ENCODE measurements around the gene FBXL14. TPM values are rescaled to one million over a fixed set of nuclear protein-coding genes. Genes with fewer than 3 reads are reported as not detected.

FBXL14 gene
- total and polyA plus RNA-seq, 2 experiments from 2014 or later: 8.6 to 11.7 TPM

GRCh38 chr12:1576410-1577241 is 17.8 kb downstream of the FBXL14 start:
- Histone ChIP-seq H3K4me3 (no peak overlapping the region), H3K79me2 (no peaks in the 10 kb centered on the region), H3K4me1 (ENCODE audit: insufficient read depth) (peaks cover 26% of the 10 kb centered on the region), H4K20me1 (ENCODE audit: insufficient read depth, poor library complexity, severe bottlenecking) (no peaks in the 10 kb centered on the region), H3K9me3 (ENCODE audit: low read depth) (no peaks in the 10 kb centered on the region), H2AFZ (no peak overlapping the region), H3K27me3 (no peaks in the 10 kb centered on the region), H3K36me3 (replicated peaks; ENCODE audit: insufficient read depth, low read depth) (no peaks in the 10 kb centered on the region), H3K9me2 (replicated peaks; ENCODE audit: insufficient read depth) (no peaks in the 10 kb centered on the region), H3K27ac (peak overlapping the region; percentile 21), H3K4me2 (peak overlapping the region; percentile 68)
- WGBS (ENCODE audit: low lambda C conversion rate, missing lambda C conversion rate): 12% methylated on average over 21 of the region's 21 CpGs
- peak; percentile 89 for TF ChIP-seq EZH2phosphoT487 (IDR thresholded peaks at IDR 0.05; ENCODE audit: low read depth, severe bottlenecking, unreplicated experiment)
- no peak for TF ChIP-seq EZH2 (IDR thresholded peaks at IDR 0.05; ENCODE audit: borderline replicate concordance)
- no peak for TF ChIP-seq CTCF (IDR thresholded peaks at IDR 0.05; ENCODE audit: poor library complexity)
- peak; percentile 80 for DNase-seq (ENCODE audit: low spot score)

GRCh38 chr12:1575408-1576401 is 18.7 kb downstream of the FBXL14 start:
- Histone ChIP-seq H3K79me2 (no peaks in the 10 kb centered on the region), H2AFZ (no peak overlapping the region), H3K27me3 (no peaks in the 10 kb centered on the region), H3K4me2 (peak overlapping the region; percentile 68), H3K27ac (peak overlapping the region; percentile 21), H4K20me1 (ENCODE audit: insufficient read depth, poor library complexity, severe bottlenecking) (no peaks in the 10 kb centered on the region), H3K4me1 (ENCODE audit: insufficient read depth) (peaks cover 26% of the 10 kb centered on the region), H3K9me2 (replicated peaks; ENCODE audit: insufficient read depth) (no peaks in the 10 kb centered on the region), H3K36me3 (replicated peaks; ENCODE audit: insufficient read depth, low read depth) (no peaks in the 10 kb centered on the region), H3K4me3 (no peak overlapping the region), H3K9me3 (ENCODE audit: low read depth) (no peaks in the 10 kb centered on the region)
- WGBS (ENCODE audit: low lambda C conversion rate, missing lambda C conversion rate): 36% methylated on average over 23 of the region's 23 CpGs
- TF ChIP-seq EZH2 (IDR thresholded peaks at IDR 0.05; ENCODE audit: borderline replicate concordance) (no peak), CTCF (IDR thresholded peaks at IDR 0.05; ENCODE audit: poor library complexity) (no peak), EZH2phosphoT487 (IDR thresholded peaks at IDR 0.05; ENCODE audit: low read depth, severe bottlenecking, unreplicated experiment) (no peak)
- peak; percentile 40 for DNase-seq (ENCODE audit: low spot score)

- Histone ChIP-seq H3K9me3 (ENCODE audit: low read depth) (no peaks in the 10 kb centered on the region), H3K27me3 (no peaks in the 10 kb centered on the region), H3K9me2 (replicated peaks; ENCODE audit: insufficient read depth) (no peaks in the 10 kb centered on the region), H3K79me2 (no peaks in the 10 kb centered on the region), H3K4me1 (ENCODE audit: insufficient read depth) (peaks cover 26% of the 10 kb centered on the region), H3K36me3 (replicated peaks; ENCODE audit: insufficient read depth, low read depth) (no peaks in the 10 kb centered on the region), H4K20me1 (ENCODE audit: insufficient read depth, poor library complexity, severe bottlenecking) (no peaks in the 10 kb centered on the region), H2AFZ (no peak overlapping the region), H3K4me2 (peak overlapping the region; percentile 68), H3K27ac (no peak overlapping the region), H3K4me3 (no peak overlapping the region)
- 71% methylated on average over 1 of the region's 1 CpG for WGBS (ENCODE audit: low lambda C conversion rate, missing lambda C conversion rate)
- DNase-seq (ENCODE audit: low spot score): no peak
- TF ChIP-seq EZH2phosphoT487 (IDR thresholded peaks at IDR 0.05; ENCODE audit: low read depth, severe bottlenecking, unreplicated experiment) (no peak), CTCF (IDR thresholded peaks at IDR 0.05; ENCODE audit: poor library complexity) (no peak), EZH2 (IDR thresholded peaks at IDR 0.05; ENCODE audit: borderline replicate concordance) (no peak)
These were observed 19.5 kb downstream of the FBXL14 start for GRCh38 chr12:1574865-1575259.

Measured in hepatocyte (in vitro differentiated cells).